GM23338 (cell line): ENCODE results near the gene S100A16. TPM values are rescaled to one million over a fixed set of nuclear protein-coding genes. Genes with fewer than 3 reads are reported as not detected.

Source experiments
- ATAC-seq: fragments of 200-7000 bp; cut with Tn5 transposase; 3 replicates; pipeline ENCODE4 v1.9.1; 2020
- DNase-seq: peaks from one replicate; pipeline ENCODE4 v3.0.0-alpha.2; 2015; ENCODE audit warnings: low spot score
- H2AFZ ChIP-seq: fragments of 200-600 bp; sonication (generic); 2 replicates; pipeline ENCODE4 v1.8.0; 2016; ENCODE audit warnings: antibody characterized with exemption, mild to moderate bottlenecking, moderate library complexity
- H3F3A ChIP-seq: fragments of 200-600 bp; sonication (generic); replicated peaks from 2 replicates; pipeline ENCODE4 v1.8.0; 2017; ENCODE audit warnings: antibody characterized with exemption, mixed run types, low read depth
- H3K27ac ChIP-seq: fragments of 200-600 bp; sonication (generic); 2 replicates; pipeline ENCODE4 v1.6.1; 2016; ENCODE audit warnings: low read depth
- H3K27me3 ChIP-seq: fragments of 200-600 bp; sonication (generic); 2 replicates; pipeline ENCODE4 v1.8.0; 2016; ENCODE audit warnings: mild to moderate bottlenecking, mixed run types, moderate library complexity; ENCODE audit not compliant: insufficient read depth
- H3K36me3 ChIP-seq: fragments of 200-600 bp; sonication (generic); 2 replicates; pipeline ENCODE4 v1.8.0; 2016; ENCODE audit warnings: mild to moderate bottlenecking; ENCODE audit not compliant: insufficient read depth
- H3K4me1 ChIP-seq: fragments of 200-600 bp; sonication (generic); 2 replicates; pipeline ENCODE4 v1.8.0; 2016; ENCODE audit warnings: mild to moderate bottlenecking, moderate library complexity; ENCODE audit not compliant: insufficient read depth
- H3K4me2 ChIP-seq: fragments of 200-600 bp; sonication (generic); 2 replicates; pipeline ENCODE4 v1.7.1; 2017; ENCODE audit warnings: mixed run types
- H3K4me3 ChIP-seq: fragments of 200-600 bp; sonication (generic); 2 replicates; pipeline ENCODE4 v1.6.1; 2016; ENCODE audit warnings: mixed run types
- H3K79me2 ChIP-seq: fragments of 200-600 bp; sonication (generic); replicated peaks from 2 replicates; pipeline ENCODE4 v1.8.0; 2017; ENCODE audit warnings: mild to moderate bottlenecking; ENCODE audit not compliant: insufficient read depth
- H3K9me2 ChIP-seq: fragments of 200-600 bp; sonication (generic); 2 replicates; pipeline ENCODE4 v1.8.0; 2017; ENCODE audit not compliant: insufficient read depth
- H4K20me1 ChIP-seq: fragments of 200-600 bp; sonication (generic); replicated peaks from 2 replicates; pipeline ENCODE4 v1.8.0; 2017; ENCODE audit warnings: mild to moderate bottlenecking; ENCODE audit not compliant: insufficient read depth
- H3K27ac Mint-ChIP-seq: 2 replicates; pipeline ENCODE4 v1.8.0; 2020; ENCODE audit warnings: inconsistent platforms, mild to moderate bottlenecking, moderate library complexity, mixed read lengths
- H3K27me3 Mint-ChIP-seq: 3 replicates; pipeline ENCODE4 v1.8.0; 2022; ENCODE audit warnings: low read depth, mild to moderate bottlenecking, moderate library complexity, mixed read lengths, inconsistent platforms; ENCODE audit not compliant: insufficient read depth, poor library complexity
- H3K36me3 Mint-ChIP-seq: 3 replicates; pipeline ENCODE4 v1.8.0; 2021; ENCODE audit warnings: low read depth, mild to moderate bottlenecking, inconsistent platforms, moderate library complexity, mixed read lengths
- H3K4me1 Mint-ChIP-seq: 3 replicates; pipeline ENCODE4 v1.8.0; 2020; ENCODE audit warnings: mild to moderate bottlenecking, inconsistent platforms, mixed read lengths
- H3K4me3 Mint-ChIP-seq: 3 replicates; pipeline ENCODE4 v1.8.0; 2021; ENCODE audit warnings: moderate library complexity, mild to moderate bottlenecking, inconsistent platforms, mixed read lengths
- H3K9me3 Mint-ChIP-seq: 3 replicates; pipeline ENCODE4 v1.8.0; 2020; ENCODE audit warnings: moderate library complexity, mild to moderate bottlenecking, inconsistent platforms, mixed read lengths
- CREB1 ChIP-seq: fragments of 250-450 bp; sonication (Bioruptor Pico); IDR thresholded peaks from 2 replicates; pipeline ENCODE4 v1.5.0; 2020; ENCODE audit warnings: low read depth, mild to moderate bottlenecking, moderate library complexity
- CTCF ChIP-seq, 2 experiments: fragments of 200-600 bp in 1 of 2; sonication (generic) in 1 of 2; conservative IDR thresholded peaks; 2 replicates each; pipeline versions ENCODE4 v1.5.1 to v1.6.1; 2016 to 2017; ENCODE audit warnings: antibody characterized with exemption in 2 of 2, low read depth in 2 of 2, mild to moderate bottlenecking in 2 of 2, moderate library complexity in 1 of 2
- ETS1 ChIP-seq: IDR thresholded peaks from 2 replicates; pipeline ENCODE4 v1.6.1; 2016; ENCODE audit warnings: antibody characterized with exemption
- EZH2 ChIP-seq: fragments of 200-600 bp; sonication (generic); IDR thresholded peaks from one replicate; pipeline ENCODE4 v1.8.0; 2017; ENCODE audit warnings: antibody characterized with exemption, mild to moderate bottlenecking, low read depth; ENCODE audit not compliant: unreplicated experiment
- EZH2phosphoT487 ChIP-seq: fragments of 200-600 bp; sonication (generic); IDR thresholded peaks from one replicate; pipeline ENCODE4 v1.8.1; 2018; ENCODE audit warnings: antibody characterized with exemption; ENCODE audit not compliant: unreplicated experiment
- JUNB ChIP-seq: IDR thresholded peaks from one replicate; pipeline ENCODE4 v1.6.1; 2016; ENCODE audit warnings: antibody characterized with exemption; ENCODE audit not compliant: unreplicated experiment
- NANOG ChIP-seq: IDR thresholded peaks from 2 replicates; pipeline ENCODE4 v1.6.1; 2016; ENCODE audit warnings: antibody characterized with exemption, borderline replicate concordance
- POLR2AphosphoS5 ChIP-seq: IDR thresholded peaks from 2 replicates; pipeline ENCODE4 v1.6.1; 2016; ENCODE audit warnings: antibody characterized with exemption, low read depth
- REST ChIP-seq: IDR thresholded peaks from one replicate; pipeline ENCODE4 v1.6.1; 2018; ENCODE audit warnings: antibody characterized with exemption; ENCODE audit not compliant: unreplicated experiment
- STAT1 ChIP-seq: IDR thresholded peaks from one replicate; pipeline ENCODE4 v1.6.1; 2016; ENCODE audit warnings: antibody characterized with exemption; ENCODE audit not compliant: unreplicated experiment
- ZNF114 ChIP-seq: fragments of 250-450 bp; sonication (Bioruptor Pico); IDR thresholded peaks from 2 replicates; pipeline ENCODE4 v1.5.0; 2020; ENCODE audit warnings: mild to moderate bottlenecking, moderate library complexity
- ZNF331 ChIP-seq: fragments of 250-450 bp; sonication (Bioruptor Pico); IDR thresholded peaks from 2 replicates; pipeline ENCODE4 v1.5.0; 2020; ENCODE audit warnings: low read depth, mild to moderate bottlenecking, moderate library complexity
- ZNF462 ChIP-seq: fragments of 250-450 bp; sonication (Bioruptor Pico); IDR thresholded peaks from 2 replicates; pipeline ENCODE4 v1.5.0; 2020; ENCODE audit warnings: mild to moderate bottlenecking, moderate library complexity
- polyA plus RNA-seq: library from polyadenylated mRNA; unstranded; fragments of >200 nt; fragmentation: Nextera tagmentation; extraction: Ambion mirVana; gene quantifications from 2 replicates; pipeline ENCODE4 v1.2.1, GENCODE V29; 2016
- total RNA-seq: library from RNA; depleted of rRNA; stranded (reverse); fragments of >200 nt; shearing (Covaris generic); gene quantifications from 2 replicates; pipeline ENCODE4 v1.2.3, GENCODE V29; 2014

The S100A16 gene
- total and polyA plus RNA-seq, 2 experiments from 2014 or later, result 13.0 to 20.4 TPM

- Mint-ChIP-seq H3K27me3 (peaks cover 3% of the 10 kb centered on the region), H3K4me3 (no peak overlapping the region), H3K36me3 (peaks cover 92% of the 10 kb centered on the region), H3K27ac (no peak overlapping the region), H3K9me3 (no peaks in the 10 kb centered on the region), H3K4me1 (peaks cover 8% of the 10 kb centered on the region)
- Histone ChIP-seq H3K4me1 (peaks cover 6% of the 10 kb centered on the region; the same call in 1 of the 2 replicates), H3K27ac (no peak overlapping the region), H4K20me1 (peaks cover 46% of the 10 kb centered on the region), H3K4me2 (no peak overlapping the region), H2AFZ (no peak overlapping the region), H3K4me3 (no peak overlapping the region), H3K27me3 (no peaks in the 10 kb centered on the region), H3K79me2 (peaks cover 71% of the 10 kb centered on the region), H3K36me3 (peaks cover 84% of the 10 kb centered on the region), H3F3A (peaks cover 38% of the 10 kb centered on the region), H3K9me2 (no peaks in the 10 kb centered on the region)
- ATAC-seq (no peak), DNase-seq (no peak)
- TF ChIP-seq EZH2phosphoT487 (no peak), EZH2 (no peak), REST (no peak), CREB1 (CRISPR knock-in tag) (no peak), CTCF (conservative IDR thresholded peaks at IDR 0.05; ENCODE audit: low read depth in 2 of 2) (no peak), ETS1 (no peak), ZNF331 (CRISPR knock-in tag) (no peak), ZNF114 (no peak), ZNF462 (CRISPR knock-in tag) (no peak), NANOG (no peak), POLR2AphosphoS5 (no peak), STAT1 (no peak), JUNB (no peak)
Measured at GRCh38 chr1:153639280-153639679, 26.3 kb upstream of the S100A16 start.
